K562 (cell line): ENCODE measurements around the gene PIK3CD.

ENCODE experiments used
- ARHGAP35 ChIP-seq: fragments of 450-650 bp; IDR thresholded peaks from 2 replicates; pipeline ENCODE4 v1.6.1; 2018; ENCODE audit not compliant: partially characterized antibody
- FOSL1 ChIP-seq: fragments of 200-800 bp; sonication (Bioruptor generic); conservative IDR thresholded peaks from 2 replicates; pipeline ENCODE4 v1.6.1; 2016; ENCODE audit warnings: missing genetic modification characterization, missing compliant biosample characterization
- GABPA ChIP-seq: fragments of 200-800 bp; sonication (Bioruptor generic); conservative IDR thresholded peaks from 2 replicates; pipeline ENCODE4 v1.6.1; 2016; ENCODE audit warnings: low read depth, missing genetic modification characterization, missing compliant biosample characterization
- LARP7 ChIP-seq: fragments of 450-650 bp; IDR thresholded peaks from 2 replicates; pipeline ENCODE4 v1.6.1; 2016
- MAFK ChIP-seq: IDR thresholded peaks from 2 replicates; pipeline ENCODE4 v1.6.1; 2011; ENCODE audit warnings: low read length, improper control_type of control experiment
- POLR2A ChIP-seq: fragments of 450-650 bp; conservative IDR thresholded peaks from 2 replicates; pipeline ENCODE4 v1.6.1; 2016
- TCFL5 ChIP-seq: fragments of 250-450 bp; sonication (Bioruptor Pico); conservative IDR thresholded peaks from 2 replicates; pipeline ENCODE4 v1.6.1; 2021; ENCODE audit warnings: mild to moderate bottlenecking, moderate library complexity, matching md5 sums
- TRIM28 ChIP-seq: fragments of 450-650 bp; IDR thresholded peaks from 2 replicates; pipeline ENCODE4 v1.6.1; 2017
- ZFP91 ChIP-seq: sonication (generic); formaldehyde crosslinking; IDR thresholded peaks from 2 replicates; pipeline ENCODE4 v1.8.0; 2022; ENCODE audit warnings: mild to moderate bottlenecking, missing genetic modification reagents
- ZNF785 ChIP-seq: fragments of 250-450 bp; sonication (Bioruptor Pico); IDR thresholded peaks from 2 replicates; pipeline ENCODE4 v1.4.0; 2020; ENCODE audit warnings: mild to moderate bottlenecking
- TF ChIP-seq, protein P1 (sequence below), 3 experiments: IDR thresholded peaks in 2 of 3; conservative IDR thresholded peaks in 1 of 3; 2 replicates each; pipeline ENCODE4 v1.5.1; 2011 to 2012; ENCODE audit warnings: low read length in 3 of 3, mild to moderate bottlenecking in 3 of 3, control low read depth in 2 of 3, improper control_type of control experiment in 1 of 3, inconsistent platforms in 1 of 3, low read depth in 1 of 3, mixed read lengths in 1 of 3, moderate library complexity in 1 of 3; ENCODE audit not compliant: insufficient read depth in 2 of 3

- TF ChIP-seq ZNF785 (CRISPR knock-in tag) (no peak), MAFK (no peak), POLR2A (no peak), LARP7 (no peak), ZFP91 (CRISPR knock-in tag) (no peak), GABPA (tag) (no peak), TRIM28 (no peak), TCFL5 (CRISPR knock-in tag) (no peak), ARHGAP35 (no peak), FOSL1 (tag) (no peak)
- TF ChIP-seq, protein P1, sequence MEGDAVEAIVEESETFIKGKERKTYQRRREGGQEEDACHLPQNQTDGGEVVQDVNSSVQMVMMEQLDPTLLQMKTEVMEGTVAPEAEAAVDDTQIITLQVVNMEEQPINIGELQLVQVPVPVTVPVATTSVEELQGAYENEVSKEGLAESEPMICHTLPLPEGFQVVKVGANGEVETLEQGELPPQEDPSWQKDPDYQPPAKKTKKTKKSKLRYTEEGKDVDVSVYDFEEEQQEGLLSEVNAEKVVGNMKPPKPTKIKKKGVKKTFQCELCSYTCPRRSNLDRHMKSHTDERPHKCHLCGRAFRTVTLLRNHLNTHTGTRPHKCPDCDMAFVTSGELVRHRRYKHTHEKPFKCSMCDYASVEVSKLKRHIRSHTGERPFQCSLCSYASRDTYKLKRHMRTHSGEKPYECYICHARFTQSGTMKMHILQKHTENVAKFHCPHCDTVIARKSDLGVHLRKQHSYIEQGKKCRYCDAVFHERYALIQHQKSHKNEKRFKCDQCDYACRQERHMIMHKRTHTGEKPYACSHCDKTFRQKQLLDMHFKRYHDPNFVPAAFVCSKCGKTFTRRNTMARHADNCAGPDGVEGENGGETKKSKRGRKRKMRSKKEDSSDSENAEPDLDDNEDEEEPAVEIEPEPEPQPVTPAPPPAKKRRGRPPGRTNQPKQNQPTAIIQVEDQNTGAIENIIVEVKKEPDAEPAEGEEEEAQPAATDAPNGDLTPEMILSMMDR (IDR thresholded peaks at IDR 0.05 in 2 of 3, conservative IDR thresholded peaks at IDR 0.05 in 1 of 3; ENCODE audit: insufficient read depth in 2 of 3, low read depth in 1 of 3, low read length in 3 of 3), result peak; percentile 76 to 90 (median 87)
Measured at GRCh38 chr1:9721606-9722377, 70.3 kb downstream of the PIK3CD start.
